ENCODE results near the gene FKBP9. TPM values are rescaled to one million over a fixed set of nuclear protein-coding genes. Genes with fewer than 3 reads are reported as not detected.

The FKBP9 gene
- total and polyA plus RNA-seq, 2 donors (not counting 3 experiments of a cell fraction or from before 2014, with no cell fraction given), result 88.7 to 124 TPM

DNA sequence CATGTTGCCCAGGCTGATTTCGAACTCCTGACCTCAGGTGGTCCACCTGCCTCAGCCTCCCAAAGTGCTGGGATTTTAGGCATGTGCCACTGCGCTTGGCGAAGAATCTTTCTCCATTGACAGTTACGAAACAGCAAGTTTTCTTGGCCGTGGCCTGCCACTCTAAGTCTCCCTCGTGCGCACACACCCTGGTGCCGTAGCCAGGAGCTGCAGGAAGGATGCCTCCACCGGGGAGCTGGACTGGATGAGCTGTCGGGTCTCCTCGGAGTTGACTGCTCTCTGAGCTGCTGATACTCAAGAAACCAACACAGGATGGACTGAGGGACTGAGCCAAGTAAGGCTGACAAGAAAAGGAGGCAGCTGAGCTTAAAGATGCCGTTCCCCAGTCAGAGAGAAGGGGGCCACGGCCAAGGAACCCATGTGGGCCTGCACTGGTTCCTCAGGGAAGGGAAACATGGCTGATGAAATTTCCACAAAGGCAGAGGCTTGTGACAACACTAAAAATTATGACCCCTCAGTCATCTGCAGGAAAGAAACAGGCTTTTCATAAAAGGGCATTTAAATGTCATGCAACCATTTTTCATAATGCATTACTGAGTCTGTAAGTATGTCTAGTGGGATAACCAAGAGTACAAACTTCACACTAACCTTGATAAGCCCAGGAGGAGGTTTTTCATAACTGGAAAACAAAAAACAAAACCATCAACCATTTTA, 27.7 kb upstream of the FKBP9 start:
- no peaks in the 10 kb centered on the region for H3K27me3 ChIP-seq (ENCODE audit: control insufficient read depth in 2 of 2, insufficient read depth in 2 of 2, low read length in 2 of 2)
- peaks cover 3 to 15% of the 10 kb centered on the region in 2 experiments for H3K36me3 ChIP-seq (ENCODE audit: control insufficient read depth in 2 of 2, extremely low read depth in 1 of 2, insufficient read depth in 2 of 2, low read length in 2 of 2)
- no peak overlapping the region for H2AFZ ChIP-seq (ENCODE audit: low read depth, low read length)
- POLR2A ChIA-PET, result interaction anchor here (0.7 kb wide), 1 partner anchor 29 kb away, joined by 4 read pairs; no protein-coding TSS in a partner anchor
- H3K9me1 ChIP-seq (replicated peaks; ENCODE audit: control insufficient read depth, extremely low read depth, insufficient read depth, low read length), result no peaks in the 10 kb centered on the region
- FAIRE-seq, result no peak
- no peak overlapping the region for H3K27ac ChIP-seq (ENCODE audit: insufficient read depth, low read depth, low read length)
- CTCF ChIA-PET, result interaction anchor here (0.7 to 1.7 kb wide), 4 partner anchors 9 to 83 kb away, joined by 3 to 7 read pairs (median 4); no protein-coding TSS in a partner anchor
- no peak overlapping the region for H3K4me3 ChIP-seq (replicated peaks in 1 of 3; ENCODE audit: insufficient read depth in 1 of 3, low read depth in 1 of 3, low read length in 3 of 3)
- BruUV-seq (replicated peaks), result no TSS peak
- H3K9ac ChIP-seq (replicated peaks; ENCODE audit: extremely low read depth, insufficient read depth, low read length), result no peak overlapping the region
- H3K4me2 ChIP-seq (ENCODE audit: insufficient read depth, low read length), result no peak overlapping the region
- H4K20me1 ChIP-seq (replicated peaks; ENCODE audit: control insufficient read depth, extremely low read depth, insufficient read depth, low read length), result no peaks in the 10 kb centered on the region
- H3K4me1 ChIP-seq (ENCODE audit: control insufficient read depth, extremely low read depth, insufficient read depth, low read length), result no peaks in the 10 kb centered on the region
- H3K9me3 ChIP-seq (replicated peaks; ENCODE audit: control insufficient read depth, insufficient read depth, low read length), result no peaks in the 10 kb centered on the region
- peaks cover 3% of the 10 kb centered on the region for H3K79me2 ChIP-seq (ENCODE audit: control insufficient read depth, insufficient read depth, low read length)
- no peak for DNase-seq (ENCODE audit: low read depth, low spot score)
- intact Hi-C loops (cut with micrococcal nuclease) (no loop called here), dilution Hi-C loops (cut with MboI; ENCODE audit: extremely low pct_ligation_motif_present, low sequenced_read_pairs) (no loop called here)
- TF ChIP-seq, protein P1, sequence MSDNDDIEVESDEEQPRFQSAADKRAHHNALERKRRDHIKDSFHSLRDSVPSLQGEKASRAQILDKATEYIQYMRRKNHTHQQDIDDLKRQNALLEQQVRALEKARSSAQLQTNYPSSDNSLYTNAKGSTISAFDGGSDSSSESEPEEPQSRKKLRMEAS (IDR thresholded peaks at IDR 0.05; ENCODE audit: insufficient read depth, insufficient read length), result no peak
- TF ChIP-seq JUN (IDR thresholded peaks at IDR 0.05; ENCODE audit: borderline replicate concordance, insufficient read depth, insufficient read length, low read depth) (no peak), POLR2AphosphoS5 (IDR thresholded peaks at IDR 0.05; ENCODE audit: insufficient read depth, low read depth, low read length) (no peak), EZH2 (IDR thresholded peaks at IDR 0.05; ENCODE audit: borderline replicate concordance, low read depth, low read length, severe bottlenecking) (no peak)
- TF ChIP-seq, protein P2, sequence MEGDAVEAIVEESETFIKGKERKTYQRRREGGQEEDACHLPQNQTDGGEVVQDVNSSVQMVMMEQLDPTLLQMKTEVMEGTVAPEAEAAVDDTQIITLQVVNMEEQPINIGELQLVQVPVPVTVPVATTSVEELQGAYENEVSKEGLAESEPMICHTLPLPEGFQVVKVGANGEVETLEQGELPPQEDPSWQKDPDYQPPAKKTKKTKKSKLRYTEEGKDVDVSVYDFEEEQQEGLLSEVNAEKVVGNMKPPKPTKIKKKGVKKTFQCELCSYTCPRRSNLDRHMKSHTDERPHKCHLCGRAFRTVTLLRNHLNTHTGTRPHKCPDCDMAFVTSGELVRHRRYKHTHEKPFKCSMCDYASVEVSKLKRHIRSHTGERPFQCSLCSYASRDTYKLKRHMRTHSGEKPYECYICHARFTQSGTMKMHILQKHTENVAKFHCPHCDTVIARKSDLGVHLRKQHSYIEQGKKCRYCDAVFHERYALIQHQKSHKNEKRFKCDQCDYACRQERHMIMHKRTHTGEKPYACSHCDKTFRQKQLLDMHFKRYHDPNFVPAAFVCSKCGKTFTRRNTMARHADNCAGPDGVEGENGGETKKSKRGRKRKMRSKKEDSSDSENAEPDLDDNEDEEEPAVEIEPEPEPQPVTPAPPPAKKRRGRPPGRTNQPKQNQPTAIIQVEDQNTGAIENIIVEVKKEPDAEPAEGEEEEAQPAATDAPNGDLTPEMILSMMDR (IDR thresholded peaks at IDR 0.05; ENCODE audit: extremely low read depth in 1 of 2, insufficient read depth in 1 of 2, low read depth in 1 of 2, low read length in 2 of 2), result no peak

All from endothelial cell of umbilical vein (primary cell).